ENCODE data around the gene LRRC45.

DNA sequence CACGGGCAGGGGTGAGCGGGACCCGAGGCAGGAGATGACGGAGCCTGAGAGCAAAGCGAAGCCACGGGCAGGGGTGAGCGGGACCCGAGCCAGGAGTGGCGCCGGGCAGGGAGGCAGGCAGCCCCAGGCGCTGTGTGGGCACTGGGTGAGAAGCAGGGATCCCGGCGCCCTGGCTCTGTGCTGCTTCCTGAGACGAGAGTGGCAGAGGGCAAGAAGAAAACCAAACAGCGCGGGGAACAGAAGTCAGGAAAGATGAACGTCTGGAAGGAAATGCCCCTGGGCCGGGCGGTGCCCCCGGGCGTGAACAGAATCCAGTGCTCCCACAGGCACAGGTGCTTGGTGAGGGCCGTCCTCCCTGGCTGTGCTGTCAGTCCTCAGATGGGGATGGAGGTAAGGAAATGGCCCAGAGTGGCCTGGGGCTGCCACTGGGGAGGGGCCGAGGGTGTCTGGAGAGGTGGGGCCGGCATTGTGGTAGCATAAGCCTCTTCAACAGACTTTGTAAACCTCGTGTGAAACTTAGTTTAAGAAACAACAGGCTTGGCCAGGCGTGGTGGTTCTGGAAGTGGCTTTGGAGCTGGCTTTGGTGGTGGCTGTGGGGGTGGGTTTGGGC lies 35.8 kb upstream of the LRRC45 start:
- TF ChIP-seq, protein P1, sequence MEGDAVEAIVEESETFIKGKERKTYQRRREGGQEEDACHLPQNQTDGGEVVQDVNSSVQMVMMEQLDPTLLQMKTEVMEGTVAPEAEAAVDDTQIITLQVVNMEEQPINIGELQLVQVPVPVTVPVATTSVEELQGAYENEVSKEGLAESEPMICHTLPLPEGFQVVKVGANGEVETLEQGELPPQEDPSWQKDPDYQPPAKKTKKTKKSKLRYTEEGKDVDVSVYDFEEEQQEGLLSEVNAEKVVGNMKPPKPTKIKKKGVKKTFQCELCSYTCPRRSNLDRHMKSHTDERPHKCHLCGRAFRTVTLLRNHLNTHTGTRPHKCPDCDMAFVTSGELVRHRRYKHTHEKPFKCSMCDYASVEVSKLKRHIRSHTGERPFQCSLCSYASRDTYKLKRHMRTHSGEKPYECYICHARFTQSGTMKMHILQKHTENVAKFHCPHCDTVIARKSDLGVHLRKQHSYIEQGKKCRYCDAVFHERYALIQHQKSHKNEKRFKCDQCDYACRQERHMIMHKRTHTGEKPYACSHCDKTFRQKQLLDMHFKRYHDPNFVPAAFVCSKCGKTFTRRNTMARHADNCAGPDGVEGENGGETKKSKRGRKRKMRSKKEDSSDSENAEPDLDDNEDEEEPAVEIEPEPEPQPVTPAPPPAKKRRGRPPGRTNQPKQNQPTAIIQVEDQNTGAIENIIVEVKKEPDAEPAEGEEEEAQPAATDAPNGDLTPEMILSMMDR (conservative IDR thresholded peaks at IDR 0.05; ENCODE audit: low read depth, low read length) = no peak
- TF ChIP-seq EZH2 (IDR thresholded peaks at IDR 0.05; ENCODE audit: borderline replicate concordance, low read depth, low read length, poor library complexity, severe bottlenecking) = no peak
